Left lobe of liver (tissue), 2 donors: Measurements from ENCODE around the gene TVP23A. TPM values are rescaled to one million over a fixed set of nuclear protein-coding genes. Genes with fewer than 3 reads are reported as not detected.
A peak's percentile ranks its signal among the peaks of the same experiment; 100 is the strongest.

ENCODE experiments used
- ATAC-seq: fragments of 200-7000 bp; cut with Tn5 transposase; one replicate; pipeline ENCODE4 v1.9.1; 2020; ENCODE audit warnings: mild to moderate bottlenecking, moderate library complexity
- DNase-seq: peaks from one replicate; pipeline ENCODE4 v3.0.0-alpha.2; 2020; ENCODE audit warnings: low spot score
- total RNA-seq: library from RNA; stranded (reverse); gene quantifications from one replicate; pipeline ENCODE4 v1.2.1, GENCODE V29; 2021
- donor health status: DM: no; HTN: no; CAD: no; lungs with moderate emphysema.
- donor health status: DM: no; HTN: yes; CAD: no.

Gene TVP23A
- not detected for total RNA-seq

- ATAC-seq, result peak; percentile 47
- DNase-seq, result no peak
These were observed at the start of gene TVP23A for GRCh38 chr16:10817963-10818941. TSS of gene TVP23A (minus strand) at chr16:10818794. CDS start at chr16:10818493, 301 bp downstream.

- ATAC-seq, result no peak
- no peak for DNase-seq
These were observed 49.6 kb upstream of the TVP23A start for GRCh38 chr16:10868104-10868595.

GRCh38 chr16:10867199-10867598, 48.6 kb upstream of the TVP23A start:
- ATAC-seq (no peak), DNase-seq (no peak)

GRCh38 chr16:10865991-10866966, 47.7 kb upstream of the TVP23A start:
- ATAC-seq (no peak), DNase-seq (no peak)

GRCh38 chr16:10862438-10862837, 43.8 kb upstream of the TVP23A start:
- DNase-seq, result peak; percentile 72
- ATAC-seq, result peak; percentile 81

GRCh38 chr16:10859658-10860057, 41.1 kb upstream of the TVP23A start:
- ATAC-seq, result no peak

GRCh38 chr16:10859020-10859419, 40.4 kb upstream of the TVP23A start:
- DNase-seq (no peak), ATAC-seq (no peak)

More at GRCh38 chr16:10859658-10860057, 41.1 kb upstream of the TVP23A start:
- DNase-seq, result no peak

GRCh38 chr16:10858203-10858602, 39.6 kb upstream of the TVP23A start:
- DNase-seq, result no peak
- ATAC-seq, result no peak

GRCh38 chr16:10856042-10856441, 37.4 kb upstream of the TVP23A start:
- no peak for DNase-seq
- ATAC-seq, result no peak

GRCh38 chr16:10852948-10853347, 34.4 kb upstream of the TVP23A start:
- no peak for ATAC-seq

GRCh38 chr16:10852286-10852685, 33.7 kb upstream of the TVP23A start:
- DNase-seq (no peak), ATAC-seq (no peak)

More at GRCh38 chr16:10852948-10853347, 34.4 kb upstream of the TVP23A start:
- no peak for DNase-seq

GRCh38 chr16:10851512-10851911, 32.9 kb upstream of the TVP23A start:
- DNase-seq (no peak), ATAC-seq (no peak)

GRCh38 chr16:10850478-10850850, 31.9 kb upstream of the TVP23A start:
- ATAC-seq, result no peak
- no peak for DNase-seq

GRCh38 chr16:10849736-10850477, 31.3 kb upstream of the TVP23A start:
- ATAC-seq (no peak), DNase-seq (no peak)

GRCh38 chr16:10847176-10847575, 28.6 kb upstream of the TVP23A start:
- no peak for DNase-seq
- no peak for ATAC-seq

- ATAC-seq, result no peak
- no peak for DNase-seq
These were observed 27.8 kb upstream of the TVP23A start for GRCh38 chr16:10846213-10846998.

GRCh38 chr16:10840703-10841102, 22.1 kb upstream of the TVP23A start:
- ATAC-seq, result no peak

GRCh38 chr16:10839279-10839666, 20.7 kb upstream of the TVP23A start:
- ATAC-seq (peak; percentile 75), DNase-seq (no peak)

More at GRCh38 chr16:10840703-10841102, 22.1 kb upstream of the TVP23A start:
- DNase-seq, result no peak

GRCh38 chr16:10838621-10839278, 20.2 kb upstream of the TVP23A start:
- ATAC-seq (no peak), DNase-seq (no peak)
